22Rv1 (cell line): ENCODE results near the gene TNPO3.
"Not testable (repeated sequence)": the region's sequence is repeated elsewhere in the genome, so short reads cannot be mapped to it uniquely, and the experiment has no call there.

Experiments
- H3K27ac ChIP-seq: fragments of 450-650 bp; 2 replicates; pipeline ENCODE4 v1.5.1; 2017
- ZFX ChIP-seq: fragments of 450-650 bp; IDR thresholded peaks from 2 replicates; pipeline ENCODE4 v1.6.1; 2017; ENCODE audit warnings: antibody characterized with exemption, borderline replicate concordance
- TF ChIP-seq, protein P1 (sequence below): fragments of 450-650 bp; IDR thresholded peaks from 2 replicates; pipeline ENCODE4 v1.5.1; 2017; ENCODE audit warnings: mild to moderate bottlenecking

The TNPO3 gene

GRCh38 chr7:128948976-128949760, 105.7 kb downstream of the TNPO3 start:
- no peak overlapping the region; the same call in 1 of the 2 replicates for H3K27ac ChIP-seq
- no peak for TF ChIP-seq ZFX
- TF ChIP-seq, protein P1, sequence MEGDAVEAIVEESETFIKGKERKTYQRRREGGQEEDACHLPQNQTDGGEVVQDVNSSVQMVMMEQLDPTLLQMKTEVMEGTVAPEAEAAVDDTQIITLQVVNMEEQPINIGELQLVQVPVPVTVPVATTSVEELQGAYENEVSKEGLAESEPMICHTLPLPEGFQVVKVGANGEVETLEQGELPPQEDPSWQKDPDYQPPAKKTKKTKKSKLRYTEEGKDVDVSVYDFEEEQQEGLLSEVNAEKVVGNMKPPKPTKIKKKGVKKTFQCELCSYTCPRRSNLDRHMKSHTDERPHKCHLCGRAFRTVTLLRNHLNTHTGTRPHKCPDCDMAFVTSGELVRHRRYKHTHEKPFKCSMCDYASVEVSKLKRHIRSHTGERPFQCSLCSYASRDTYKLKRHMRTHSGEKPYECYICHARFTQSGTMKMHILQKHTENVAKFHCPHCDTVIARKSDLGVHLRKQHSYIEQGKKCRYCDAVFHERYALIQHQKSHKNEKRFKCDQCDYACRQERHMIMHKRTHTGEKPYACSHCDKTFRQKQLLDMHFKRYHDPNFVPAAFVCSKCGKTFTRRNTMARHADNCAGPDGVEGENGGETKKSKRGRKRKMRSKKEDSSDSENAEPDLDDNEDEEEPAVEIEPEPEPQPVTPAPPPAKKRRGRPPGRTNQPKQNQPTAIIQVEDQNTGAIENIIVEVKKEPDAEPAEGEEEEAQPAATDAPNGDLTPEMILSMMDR, result no peak

DNA sequence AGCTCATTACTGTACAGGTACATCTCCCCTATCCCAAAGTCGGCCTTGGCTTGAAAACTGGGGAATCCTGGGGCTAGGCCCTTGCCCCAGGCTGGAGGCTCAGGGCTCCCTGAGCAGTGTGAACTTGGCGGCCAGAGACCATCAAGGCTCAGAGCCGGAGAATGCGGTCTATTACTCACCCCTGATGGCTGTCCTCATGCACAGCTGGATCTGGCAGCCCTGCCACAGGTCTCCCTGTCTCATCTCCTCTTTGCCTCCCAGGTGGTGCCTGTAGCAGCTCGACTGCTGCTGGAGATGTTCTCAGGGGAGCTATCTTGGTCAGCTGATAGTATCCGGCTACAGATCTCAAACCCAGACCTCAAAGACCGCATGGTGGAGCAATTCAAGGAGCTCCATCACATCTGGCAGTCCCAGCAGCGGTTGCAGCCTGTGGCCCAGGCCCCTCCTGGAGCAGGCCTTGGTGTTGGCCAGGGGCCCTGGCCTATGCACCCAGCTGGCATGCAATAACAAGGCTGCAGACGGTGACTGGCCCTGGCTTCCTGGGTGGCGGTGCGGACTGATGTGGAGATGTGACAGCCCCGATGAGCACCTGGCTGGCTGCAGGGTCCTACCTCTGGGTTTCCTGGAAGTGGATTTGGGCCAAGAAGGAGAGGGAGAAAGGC, 106.5 kb downstream of the TNPO3 start:
- H3K27ac ChIP-seq, result no peak overlapping the region
- TF ChIP-seq, protein P1, result no peak
- TF ChIP-seq ZFX, result no peak

DNA sequence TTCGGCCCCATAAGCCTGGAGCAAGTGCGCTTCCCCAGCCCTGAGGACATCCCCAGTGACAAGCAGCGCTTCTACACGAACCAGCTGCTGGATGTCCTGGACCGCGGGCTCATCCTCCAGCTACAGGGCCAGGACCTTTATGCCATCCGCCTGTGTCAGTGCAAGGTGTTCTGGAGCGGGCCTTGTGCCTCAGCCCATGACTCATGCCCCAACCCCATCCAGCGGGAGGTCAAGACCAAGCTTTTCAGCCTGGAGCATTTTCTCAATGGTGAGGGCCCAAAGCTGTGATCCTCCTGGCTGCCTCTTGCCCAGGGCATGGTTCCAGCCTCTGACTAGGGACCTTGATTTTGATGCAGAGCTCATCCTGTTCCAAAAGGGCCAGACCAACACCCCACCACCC, 107.1 kb downstream of the TNPO3 start:
- TF ChIP-seq, protein P1, result no peak
- no peak for TF ChIP-seq ZFX
- no peak overlapping the region for H3K27ac ChIP-seq

- H3K27ac ChIP-seq, result no peak overlapping the region
- TF ChIP-seq ZFX, result no peak
- TF ChIP-seq, protein P1, result peak; percentile 49
Observed at GRCh38 chr7:128946936-128947830, 107.7 kb downstream of the TNPO3 start.

DNA sequence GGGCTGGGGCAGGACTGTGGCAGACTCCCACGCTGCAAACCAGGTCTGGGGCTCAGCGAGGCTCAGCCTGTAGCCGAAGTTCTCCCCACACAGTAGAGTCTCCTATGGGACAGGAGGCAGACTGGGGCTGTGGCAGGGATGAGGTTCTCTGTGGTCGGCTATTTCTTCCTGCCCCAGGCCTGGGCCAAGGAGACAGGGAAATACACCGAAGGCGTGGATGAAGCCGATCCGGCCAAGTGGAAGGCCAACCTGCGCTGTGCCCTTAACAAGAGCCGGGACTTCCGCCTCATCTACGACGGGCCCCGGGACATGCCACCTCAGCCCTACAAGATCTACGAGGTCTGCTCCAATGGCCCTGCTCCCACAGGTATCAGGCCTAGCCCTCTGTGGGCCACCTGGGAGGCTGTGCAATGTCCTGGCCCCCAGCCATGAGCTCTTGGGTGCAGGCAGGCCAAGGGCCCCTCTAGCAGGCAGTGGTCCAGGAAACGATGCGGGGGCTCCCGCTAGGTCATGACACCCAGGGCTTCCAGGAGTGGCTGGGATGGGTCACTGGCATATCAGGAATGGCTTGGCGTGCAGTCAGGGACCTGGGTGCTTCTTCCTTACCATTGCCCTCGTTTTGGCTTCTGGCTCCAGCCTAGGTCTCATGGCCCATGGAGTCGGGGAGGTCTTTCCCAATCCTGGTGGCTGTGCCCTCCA, 109.1 kb downstream of the TNPO3 start:
- no peak overlapping the region for H3K27ac ChIP-seq
- TF ChIP-seq, protein P1, result no peak
- TF ChIP-seq ZFX, result no peak

DNA sequence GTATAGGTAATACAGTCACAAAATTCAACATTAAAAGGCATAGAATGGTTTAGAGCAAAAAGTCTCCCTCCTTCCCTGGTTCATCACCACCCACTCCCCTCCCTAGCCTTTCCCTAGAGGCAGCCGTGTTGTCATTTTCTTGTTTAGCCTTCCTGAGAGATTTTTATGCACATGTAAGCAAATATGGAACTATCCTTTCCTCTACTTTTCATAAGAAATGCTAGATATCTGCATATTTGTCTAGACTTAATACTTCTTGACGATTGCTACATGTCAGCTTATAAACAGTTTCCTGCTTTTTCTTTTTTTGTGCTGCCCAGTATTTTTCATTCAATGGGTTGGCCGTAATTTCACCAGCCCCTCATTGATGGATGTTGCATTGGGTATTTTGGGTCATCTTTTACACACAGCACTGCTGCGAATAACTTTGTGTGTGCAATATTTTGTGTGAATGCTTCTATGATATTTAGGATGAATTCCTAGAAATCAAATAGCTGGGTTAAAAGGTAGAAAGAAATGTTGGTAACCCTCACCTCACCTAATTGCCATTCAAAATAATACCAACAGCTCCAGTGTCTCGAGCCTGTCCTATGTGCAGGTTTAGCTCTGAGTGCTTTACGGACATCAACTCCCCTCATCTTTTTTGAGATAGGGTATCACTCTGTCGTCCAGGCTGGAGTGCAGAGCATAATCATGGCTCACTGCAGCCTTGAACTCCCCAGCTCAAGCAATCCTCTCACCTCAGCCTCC, 110.2 kb downstream of the TNPO3 start:
- TF ChIP-seq, protein P1, result no peak
- no peak for TF ChIP-seq ZFX
- no peak overlapping the region for H3K27ac ChIP-seq

DNA sequence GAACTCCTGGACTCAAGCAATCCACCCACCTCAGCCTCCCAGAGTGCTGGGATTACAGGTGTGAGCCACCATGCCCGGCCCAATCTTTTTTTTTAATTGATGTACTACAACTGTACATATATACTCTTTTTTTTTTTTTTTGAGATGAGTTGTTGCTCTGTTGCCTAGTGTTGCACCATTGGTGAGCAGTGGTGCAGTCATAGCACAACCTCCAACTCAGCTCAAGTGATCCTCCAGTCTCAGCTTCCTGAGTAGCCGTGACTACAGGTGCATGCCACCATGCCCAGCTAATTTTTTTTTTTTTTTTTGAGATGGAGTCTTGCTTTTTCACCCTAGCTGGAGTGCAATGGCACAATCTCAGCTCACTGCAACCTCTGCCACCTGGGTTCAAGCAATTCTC, 111.7 kb downstream of the TNPO3 start:
- H3K27ac ChIP-seq, result not testable (repeated sequence)
